Activated T-helper 2 cell treated with anti-CD3 and anti-CD28 coated beads, Interferon-gamma antibody, Interleukin-2, Interleukin-4, amounts not matched to agents 10 μg/mL and 5 μg/mL and 100 μg/mL, durations not matched to agents 14 hours and 24 hours and 36 hours (primary cell): ENCODE results near the gene PAK4. TPM values are rescaled to one million over a fixed set of nuclear protein-coding genes. Genes with fewer than 3 reads are reported as not detected.

ENCODE experiments used
- total RNA-seq: library from RNA; stranded (reverse); gene quantifications from 2 replicates; pipeline ENCODE4 v1.2.3, GENCODE V29; 2022

Gene PAK4
- total RNA-seq, 1 donor from 2014 or later, result 19.4 TPM

Other genes starting within 250 kb of the PAK4 start
- gene RINL, start 247.5 kb upstream of the PAK4 start, total RNA-seq, result 70.2 and 73.4 TPM in 2 replicates
- gene SIRT2, start 226.2 kb upstream of the PAK4 start, total RNA-seq, result 29.0 and 30.2 TPM in 2 replicates
- gene NFKBIB, start 225.8 kb upstream of the PAK4 start, total RNA-seq, result 81.8 and 82.7 TPM in 2 replicates
- 0.83 and 1.2 TPM in 2 replicates for gene CCER2, start 213.6 kb upstream of the PAK4 start, total RNA-seq
- gene SARS2, start 195.0 kb upstream of the PAK4 start, total RNA-seq, result 41.1 and 45.2 TPM in 2 replicates
- 93.5 and 95.3 TPM in 2 replicates for gene MRPS12, start 194.8 kb upstream of the PAK4 start, total RNA-seq
- gene FBXO17, start 150.0 kb upstream of the PAK4 start, total RNA-seq, result not detected in 2 replicates
- gene FBXO27, start 93.2 kb upstream of the PAK4 start, total RNA-seq, result 0.57 and 0.84 TPM in 2 replicates
- not detected in 2 replicates for gene ACP7, start 41.4 kb upstream of the PAK4 start, total RNA-seq
- gene NCCRP1, start 71.2 kb downstream of the PAK4 start, total RNA-seq, result not detected in 2 replicates
- not detected in 2 replicates for gene SYCN, start 78.5 kb downstream of the PAK4 start, total RNA-seq
- not detected in 2 replicates for gene IFNL3, start 119.2 kb downstream of the PAK4 start, total RNA-seq
- not detected in 2 replicates for gene IFNL4, start 123.1 kb downstream of the PAK4 start, total RNA-seq
- not detected in 2 replicates for gene IFNL2, start 142.6 kb downstream of the PAK4 start, total RNA-seq
- gene IFNL1, start 170.6 kb downstream of the PAK4 start, total RNA-seq, result not detected in 2 replicates
- gene LRFN1, start 195.1 kb downstream of the PAK4 start, total RNA-seq, result 4.4 and 4.5 TPM in 2 replicates
- 350 and 364 TPM in 2 replicates for gene GMFG, start 210.3 kb downstream of the PAK4 start, total RNA-seq
- 64.0 TPM in 2 replicates for gene SAMD4B, start 216.6 kb downstream of the PAK4 start, total RNA-seq